Adrenal gland (tissue), 5 donors: ENCODE results near the gene TMEM51.

Experiments used
- POLR2A ChIP-seq, 2 donors: fragments of 450-650 bp; IDR thresholded peaks; one replicate each; pipeline ENCODE4 v1.6.1; 2017; ENCODE audit warnings: antibody characterized with exemption in 2 of 2, mild to moderate bottlenecking in 2 of 2, moderate library complexity in 1 of 2
- TF ChIP-seq, protein P1 (sequence below), 6 experiments: fragments of 450-650 bp in 4 of 6; fragments of 200-600 bp in 2 of 6; sonication (generic) in 1 of 6; IDR thresholded peaks; 1 replicate in 5 of 6; 2 replicates in 1 of 6; pipeline versions ENCODE4 v1.5.1 to v1.8.0; 2016 to 2021; ENCODE audit warnings: antibody characterized with exemption in 6 of 6, mild to moderate bottlenecking in 2 of 6, moderate library complexity in 1 of 6
- donor health status: DM: no; HTN: no; CAD: no.

DNA sequence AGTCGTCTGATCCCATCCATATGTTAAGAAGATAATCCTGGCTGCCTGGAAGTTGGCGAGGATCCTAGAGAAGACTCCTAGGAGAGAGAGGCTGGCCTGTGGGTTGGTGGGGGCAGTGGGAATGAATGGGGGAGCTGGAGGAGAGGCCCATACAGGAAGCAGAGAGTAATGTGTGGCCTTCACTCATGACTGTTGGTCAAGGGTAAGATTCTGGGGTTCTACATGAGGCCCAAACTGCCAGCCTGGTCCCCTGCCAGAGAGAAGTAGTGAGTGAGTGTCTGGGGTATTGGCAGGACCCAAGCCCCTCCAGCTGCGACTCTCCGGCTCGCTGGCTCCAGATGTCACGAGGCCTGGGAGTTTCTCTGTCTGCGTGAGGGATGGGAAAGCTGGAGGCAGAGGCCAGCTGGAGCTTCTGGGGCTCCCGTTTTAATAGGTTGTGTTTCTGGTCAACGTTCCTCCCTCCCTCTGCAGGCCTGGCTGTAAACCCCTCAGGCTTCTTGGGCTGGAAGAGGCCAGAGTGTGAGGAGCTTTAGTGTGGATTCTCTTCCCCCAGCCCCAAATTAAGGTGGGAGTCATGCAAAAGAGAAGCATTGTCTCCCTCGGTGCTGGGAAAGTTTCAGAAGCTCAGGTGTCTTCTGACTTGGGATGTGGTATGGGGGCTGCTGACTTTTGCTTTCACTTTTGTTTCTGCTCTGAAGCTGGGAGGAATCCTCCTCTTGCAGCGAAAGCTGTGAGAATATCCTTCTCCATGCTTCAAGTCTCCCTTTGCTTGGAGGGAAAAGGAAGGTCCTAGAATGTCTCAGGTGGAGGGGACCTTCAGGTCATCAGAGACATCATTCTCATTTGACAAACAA is 2.6 kb downstream of the TMEM51 start:
- TF ChIP-seq, protein P1, sequence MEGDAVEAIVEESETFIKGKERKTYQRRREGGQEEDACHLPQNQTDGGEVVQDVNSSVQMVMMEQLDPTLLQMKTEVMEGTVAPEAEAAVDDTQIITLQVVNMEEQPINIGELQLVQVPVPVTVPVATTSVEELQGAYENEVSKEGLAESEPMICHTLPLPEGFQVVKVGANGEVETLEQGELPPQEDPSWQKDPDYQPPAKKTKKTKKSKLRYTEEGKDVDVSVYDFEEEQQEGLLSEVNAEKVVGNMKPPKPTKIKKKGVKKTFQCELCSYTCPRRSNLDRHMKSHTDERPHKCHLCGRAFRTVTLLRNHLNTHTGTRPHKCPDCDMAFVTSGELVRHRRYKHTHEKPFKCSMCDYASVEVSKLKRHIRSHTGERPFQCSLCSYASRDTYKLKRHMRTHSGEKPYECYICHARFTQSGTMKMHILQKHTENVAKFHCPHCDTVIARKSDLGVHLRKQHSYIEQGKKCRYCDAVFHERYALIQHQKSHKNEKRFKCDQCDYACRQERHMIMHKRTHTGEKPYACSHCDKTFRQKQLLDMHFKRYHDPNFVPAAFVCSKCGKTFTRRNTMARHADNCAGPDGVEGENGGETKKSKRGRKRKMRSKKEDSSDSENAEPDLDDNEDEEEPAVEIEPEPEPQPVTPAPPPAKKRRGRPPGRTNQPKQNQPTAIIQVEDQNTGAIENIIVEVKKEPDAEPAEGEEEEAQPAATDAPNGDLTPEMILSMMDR (IDR thresholded peaks at IDR 0.05), result no peak
- no peak for TF ChIP-seq POLR2A (IDR thresholded peaks at IDR 0.05)
